Right lobe of liver (tissue), 4 donors: Measurements from ENCODE around the gene KRTCAP2.

Experiments used
- CTCF ChIP-seq, 4 donors: fragments of 200-600 bp in 3 of 4; fragments of 450-650 bp in 1 of 4; IDR thresholded peaks; one replicate each; pipeline versions ENCODE4 v1.5.1 to v1.8.0; 2016 to 2022; ENCODE audit warnings: antibody characterized with exemption in 4 of 4, mild to moderate bottlenecking in 2 of 4
- POLR2A ChIP-seq: fragments of 450-650 bp; IDR thresholded peaks from one replicate; pipeline ENCODE4 v1.6.1; 2017; ENCODE audit warnings: antibody characterized with exemption, mild to moderate bottlenecking
- donor health status: DM: no; HTN: no; CAD: no.
- donor health status: DM: no; HTN: no; CAD: no.
- donor health status: DM: no; HTN: yes; CAD: no.

GRCh38 chr1:155145491-155145890 lies 27.6 kb downstream of the KRTCAP2 start:
- TF ChIP-seq CTCF (IDR thresholded peaks at IDR 0.05) (no peak), POLR2A (no peak)
